Activated CD4-positive, alpha-beta T cell treated with anti-CD3 and anti-CD28 coated beads for 24 hours (primary cell): ENCODE data around the gene MGMT.

Experiments used
- DNase-seq, 2 donors: peaks; one replicate each; pipeline ENCODE4 v3.0.0-alpha.2; 2020; ENCODE audit warnings: low read depth in 2 of 2

Gene MGMT

GRCh38 chr10:129455625-129456024 is 11.4 kb upstream of the MGMT start:
- DNase-seq = no peak

- no peak for DNase-seq
Observed at GRCh38 chr10:129459762-129460539, 7.1 kb upstream of the MGMT start.

GRCh38 chr10:129462257-129462795 is 4.7 kb upstream of the MGMT start:
- no peak for DNase-seq

- DNase-seq = no peak
Observed at GRCh38 chr10:129464251-129464650, 2.8 kb upstream of the MGMT start.

GRCh38 chr10:129465796-129466702 is 992 bp upstream of the MGMT start:
- DNase-seq = no peak

- DNase-seq = no peak
Observed at GRCh38 chr10:129467359-129468064, 471 bp downstream of the MGMT start.

- DNase-seq = no peak
Observed at GRCh38 chr10:129468187-129468586, 1.1 kb downstream of the MGMT start.

GRCh38 chr10:129470103-129470851 is 3.2 kb downstream of the MGMT start:
- no peak for DNase-seq

- DNase-seq = no peak
Observed at GRCh38 chr10:129471447-129472175, 4.6 kb downstream of the MGMT start.

GRCh38 chr10:129472696-129473555 is 5.9 kb downstream of the MGMT start:
- DNase-seq = no peak

GRCh38 chr10:129474642-129475041 is 7.6 kb downstream of the MGMT start:
- no peak for DNase-seq

GRCh38 chr10:129476431-129476830 is 9.4 kb downstream of the MGMT start:
- no peak for DNase-seq

- no peak for DNase-seq
Observed at GRCh38 chr10:129477051-129477450, 10.0 kb downstream of the MGMT start.

- DNase-seq = no peak
Observed at GRCh38 chr10:129481641-129482040, 14.6 kb downstream of the MGMT start.

- no peak for DNase-seq
Observed at GRCh38 chr10:129483430-129484010, 16.5 kb downstream of the MGMT start.

- DNase-seq = no peak
Observed at GRCh38 chr10:129486805-129487204, 19.8 kb downstream of the MGMT start.

GRCh38 chr10:129491123-129491734 is 24.2 kb downstream of the MGMT start:
- no peak for DNase-seq

- no peak for DNase-seq
Observed at GRCh38 chr10:129494176-129494575, 27.1 kb downstream of the MGMT start.

GRCh38 chr10:129494740-129495139 is 27.7 kb downstream of the MGMT start:
- no peak for DNase-seq
